Forelimb muscle (tissue), 1 donor: Measurements from ENCODE around the gene CYLC1. TPM values are rescaled to one million over a fixed set of nuclear protein-coding genes. Genes with fewer than 3 reads are reported as not detected.

Experiments
- DNase-seq: peaks from one replicate; pipeline ENCODE4 v3.0.0-alpha.2; 2013; ENCODE audit warnings: low read depth
- polyA plus RNA-seq: library from polyadenylated mRNA; unstranded; fragments of 120-200 nt; gene quantifications from one replicate; pipeline ENCODE4 v1.2.1, GENCODE V29; 2013; ENCODE audit not compliant: insufficient read length

CYLC1 gene, protein sequence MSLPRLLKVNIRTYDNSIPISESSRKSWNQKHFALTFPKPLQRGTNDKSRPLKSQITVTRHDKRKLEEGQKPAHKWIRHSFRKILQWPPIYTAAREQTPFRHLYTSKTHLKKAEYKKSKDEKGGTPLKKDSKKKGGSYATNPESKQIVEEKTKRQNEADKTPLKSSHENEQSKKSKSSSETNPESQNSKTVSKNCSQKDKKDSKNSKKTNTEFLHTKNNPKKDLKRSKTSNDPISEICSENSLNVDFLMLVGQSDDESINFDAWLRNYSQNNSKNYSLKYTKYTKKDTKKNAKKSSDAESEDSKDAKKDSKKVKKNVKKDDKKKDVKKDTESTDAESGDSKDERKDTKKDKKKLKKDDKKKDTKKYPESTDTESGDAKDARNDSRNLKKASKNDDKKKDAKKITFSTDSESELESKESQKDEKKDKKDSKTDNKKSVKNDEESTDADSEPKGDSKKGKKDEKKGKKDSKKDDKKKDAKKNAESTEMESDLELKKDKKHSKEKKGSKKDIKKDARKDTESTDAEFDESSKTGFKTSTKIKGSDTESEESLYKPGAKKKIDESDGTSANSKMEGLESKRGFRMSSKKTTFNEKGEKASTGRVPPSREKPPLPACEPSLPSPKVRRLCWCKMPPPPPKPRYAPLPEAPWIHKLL
- polyA plus RNA-seq, result not detected

DNA sequence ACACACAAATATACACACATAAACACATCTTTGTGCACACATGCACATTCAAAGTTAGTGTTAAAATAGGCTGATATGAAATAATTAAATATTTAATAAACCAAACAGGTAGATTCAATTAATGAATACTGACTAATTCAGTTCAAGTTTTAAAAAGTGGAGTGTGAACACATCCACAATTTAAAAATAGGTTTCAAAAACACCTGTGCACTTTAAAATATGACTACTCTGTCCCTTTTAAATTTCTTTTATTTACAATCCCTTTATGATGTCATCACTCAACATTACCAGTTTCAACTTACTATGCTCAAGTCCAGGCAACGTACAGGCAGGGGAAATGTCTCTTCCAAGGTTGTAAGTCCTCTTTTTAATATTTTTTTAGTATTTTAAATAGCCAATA is at the start of gene CYLC1:
CYLC1 (plus strand) TSS at position 301 of the 400 bp plus-strand sequence; CDS start at position 338, 37 bp downstream.
- DNase-seq, result no peak

DNA sequence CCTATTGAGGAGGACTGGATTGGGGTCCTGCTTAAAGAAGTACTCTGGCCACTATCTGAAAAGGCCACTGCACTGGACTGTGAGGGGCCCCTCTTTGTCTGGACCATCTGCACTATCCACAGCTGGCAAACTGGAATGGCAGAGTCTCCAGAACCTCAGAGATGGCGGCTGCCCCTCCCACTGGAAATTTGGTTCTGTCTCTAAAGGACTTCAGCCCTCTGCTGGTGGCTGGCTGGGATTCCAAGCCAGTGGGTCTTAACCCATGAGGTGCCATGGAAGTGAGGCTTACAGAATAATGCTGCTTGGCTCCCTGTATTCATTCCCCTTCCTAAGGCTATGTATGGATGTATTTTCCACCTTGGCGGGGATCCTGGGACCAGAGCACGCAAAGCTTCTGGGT is 41.6 kb upstream of the CYLC1 start:
- no peak for DNase-seq

DNA sequence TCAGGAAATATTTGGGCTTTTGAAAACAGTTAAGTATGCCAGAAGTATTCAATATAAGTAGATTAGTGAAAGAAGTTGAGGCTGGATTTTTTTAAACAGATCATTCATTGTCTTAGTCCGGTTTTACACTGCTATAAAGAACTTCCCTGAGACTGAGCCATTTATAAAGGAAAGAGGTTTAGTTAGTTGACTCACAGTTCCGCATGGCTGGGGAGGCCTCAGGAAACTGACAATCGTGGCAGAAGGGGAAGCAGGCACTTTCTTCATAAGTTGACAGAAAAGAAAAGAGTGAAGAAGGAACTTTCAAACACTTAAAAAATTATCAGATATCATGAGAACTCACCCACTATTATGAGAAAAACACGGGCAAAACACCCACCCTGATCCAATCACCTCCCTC is 31.1 kb upstream of the CYLC1 start:
- no peak for DNase-seq

DNA sequence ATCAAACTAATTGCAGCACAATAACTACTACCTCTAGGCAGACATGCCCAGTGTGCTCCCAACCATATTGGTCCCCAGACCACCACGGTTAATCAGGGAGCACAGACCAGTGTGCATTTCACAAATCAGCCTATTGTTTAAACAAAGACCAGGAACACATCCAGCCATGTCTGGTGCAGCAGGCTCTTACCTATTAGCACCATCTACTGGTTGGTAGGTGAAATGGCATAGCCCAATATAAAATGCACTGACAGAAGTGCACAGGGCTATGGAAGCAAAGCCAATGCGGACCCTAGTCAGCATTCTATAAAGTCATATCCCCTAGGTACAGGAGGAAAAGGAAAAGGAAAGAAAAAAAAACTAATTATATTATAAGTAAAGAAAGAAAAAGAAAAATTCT is 15.5 kb upstream of the CYLC1 start:
- DNase-seq, result no peak

- DNase-seq, result no peak
Observed at GRCh38 chrX:83847339-83847738, 13.6 kb upstream of the CYLC1 start.

- no peak for DNase-seq
Observed at GRCh38 chrX:83888585-83888984, 27.6 kb downstream of the CYLC1 start.

DNA sequence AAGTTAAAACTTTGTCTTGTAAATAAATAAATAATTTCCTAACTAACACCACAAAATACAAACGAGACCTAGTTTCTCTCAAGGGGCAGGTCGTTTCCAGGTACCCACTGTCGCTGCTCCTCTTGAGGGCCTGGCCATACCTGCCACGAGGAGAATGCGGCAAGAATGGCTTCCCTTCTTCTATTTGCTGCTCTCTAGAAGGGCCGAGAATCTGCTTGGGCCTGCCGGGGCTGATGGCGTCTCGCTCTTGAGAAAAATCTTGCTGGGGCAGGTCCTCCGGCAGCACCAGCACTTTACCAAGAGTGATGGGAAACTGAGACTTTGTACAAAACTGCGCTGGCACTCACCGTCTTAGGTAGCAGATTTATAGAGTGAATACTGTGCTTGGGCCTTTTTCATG is 31.5 kb downstream of the CYLC1 start:
- DNase-seq, result no peak

GRCh38 chrX:83906921-83907320 is 46.0 kb downstream of the CYLC1 start:
- no peak for DNase-seq

- no peak for DNase-seq
Observed at GRCh38 chrX:83916525-83916924, 55.6 kb downstream of the CYLC1 start.

DNA sequence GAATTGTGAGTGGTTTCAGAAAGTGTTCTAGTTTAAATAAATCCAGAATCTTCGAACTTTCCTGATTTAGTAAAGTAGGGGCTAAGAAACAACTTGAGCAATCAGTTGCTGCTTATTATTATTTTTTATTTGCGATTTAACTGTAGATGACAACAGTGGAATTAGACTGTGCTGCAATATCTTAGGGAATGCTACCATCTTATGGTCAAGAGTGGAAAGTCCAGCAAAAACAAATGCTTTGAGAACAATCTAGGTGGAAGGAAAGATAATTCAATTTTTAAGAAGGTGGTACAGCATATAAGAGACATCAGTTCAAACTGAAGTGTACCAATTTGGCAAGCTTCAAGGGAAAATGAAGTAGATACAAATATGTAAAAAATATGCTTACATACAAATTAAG is 73.3 kb downstream of the CYLC1 start:
- DNase-seq, result no peak
